IMR-90 (cell line): ENCODE data around the gene LRRC3C. TPM values are rescaled to one million over a fixed set of nuclear protein-coding genes. Genes with fewer than 3 reads are reported as not detected.

ENCODE experiments used
- ATAC-seq: fragments of 200-7000 bp; cut with Tn5 transposase; 2 replicates; pipeline ENCODE4 v1.9.1; 2020; ENCODE audit warnings: low read depth, mild to moderate bottlenecking, moderate library complexity
- BruUV-seq: library from RNA; stranded (reverse); fragments of 400-500 nt; replicated peaks from 2 replicates; lab custom pipeline; 2021; lab: Mats Ljungman, UMichigan
- CTCF ChIA-PET: fragments of 300-600 bp; formaldehyde crosslinking; extraction: SDS; loops from one replicate; lab custom pipeline; 2021; ENCODE audit warnings: antibody characterized with exemption; lab: Yijun Ruan, JAX
- POLR2A ChIA-PET: fragments of 300-600 bp; sonication (Branson Sonifier 250); formaldehyde crosslinking; loops from one replicate; lab custom pipeline; 2022; ENCODE audit warnings: antibody characterized with exemption; ENCODE audit not compliant: unreplicated experiment; lab: Charles Lee
- DNase-seq: peaks from one replicate; pipeline ENCODE4 v3.0.0; 2013
- H2AFZ ChIP-seq: replicated peaks from 2 replicates; pipeline ENCODE3; 2013; ENCODE audit warnings: low read length, mild to moderate bottlenecking; ENCODE audit not compliant: poor library complexity
- H2AK5ac ChIP-seq: 2 replicates; pipeline ENCODE4 v1.6.1; 2013; ENCODE audit warnings: low read depth, low read length, inconsistent platforms
- H2AK9ac ChIP-seq: replicated peaks from 2 replicates; pipeline ENCODE3; 2013; ENCODE audit warnings: mild to moderate bottlenecking, low read depth, low read length, moderate library complexity; ENCODE audit not compliant: poor library complexity
- H2BK120ac ChIP-seq: 2 replicates; pipeline ENCODE4 v1.6.1; 2013; ENCODE audit warnings: low read depth, low read length, inconsistent platforms
- H2BK15ac ChIP-seq: 3 replicates; pipeline ENCODE4 v1.6.1; 2013; ENCODE audit warnings: low read depth, low read length, inconsistent platforms
- H2BK20ac ChIP-seq: 2 replicates; pipeline ENCODE4 v1.6.1; 2013; ENCODE audit warnings: low read depth, mild to moderate bottlenecking, inconsistent platforms, low read length, moderate library complexity
- H2BK5ac ChIP-seq: 2 replicates; pipeline ENCODE4 v1.6.1; 2013; ENCODE audit warnings: mild to moderate bottlenecking, low read depth, low read length, inconsistent platforms; ENCODE audit not compliant: poor library complexity, severe bottlenecking
- H3K14ac ChIP-seq: replicated peaks from 2 replicates; pipeline ENCODE4 v1.6.1; 2013; ENCODE audit warnings: low read depth, low read length, inconsistent platforms
- H3K18ac ChIP-seq: 2 replicates; pipeline ENCODE4 v1.6.1; 2013; ENCODE audit warnings: low read depth, low read length, control low read depth
- H3K23ac ChIP-seq: 2 replicates; pipeline ENCODE4 v1.6.1; 2013; ENCODE audit warnings: low read depth, low read length, inconsistent platforms
- H3K27ac ChIP-seq: 2 replicates; pipeline ENCODE4 v1.5.1; 2013; ENCODE audit warnings: mild to moderate bottlenecking, control low read depth, low read length; ENCODE audit not compliant: insufficient read depth
- H3K27me3 ChIP-seq: 2 replicates; pipeline ENCODE4 v1.6.1; 2013; ENCODE audit warnings: low read length; ENCODE audit not compliant: control insufficient read depth, insufficient read depth
- H3K36me3 ChIP-seq: 2 replicates; pipeline ENCODE4 v1.6.1; 2013; ENCODE audit warnings: low read length, mixed read lengths; ENCODE audit not compliant: control insufficient read depth, insufficient read depth
- H3K4ac ChIP-seq: 2 replicates; pipeline ENCODE4 v1.6.1; 2013; ENCODE audit warnings: low read depth, low read length, inconsistent platforms
- H3K4me1 ChIP-seq: 2 replicates; pipeline ENCODE4 v1.6.1; 2013; ENCODE audit warnings: low read length, mixed read lengths; ENCODE audit not compliant: control insufficient read depth, insufficient read depth
- H3K4me2 ChIP-seq: 2 replicates; pipeline ENCODE4 v1.6.1; 2013; ENCODE audit warnings: low read depth, mild to moderate bottlenecking, control low read depth, low read length, moderate library complexity
- H3K4me3 ChIP-seq: 2 replicates; pipeline ENCODE4 v1.5.1; 2013; ENCODE audit warnings: low read depth, mild to moderate bottlenecking, control low read depth, low read length, moderate library complexity; ENCODE audit not compliant: insufficient read depth
- H3K56ac ChIP-seq: 2 replicates; pipeline ENCODE4 v1.6.1; 2013; ENCODE audit warnings: low read length, inconsistent platforms; ENCODE audit not compliant: insufficient read depth; ENCODE audit errors: extremely low read depth
- H3K79me1 ChIP-seq, 2 experiments: 2 replicates each; pipeline ENCODE4 v1.6.1; 2013; ENCODE audit warnings: low read length in 2 of 2, inconsistent platforms in 1 of 2, low read depth in 1 of 2
- H3K9ac ChIP-seq: 2 replicates; pipeline ENCODE4 v1.6.1; 2013; ENCODE audit warnings: low read depth, low read length, control low read depth
- H3K9me1 ChIP-seq: 2 replicates; pipeline ENCODE4 v1.6.1; 2013; ENCODE audit warnings: low read length, inconsistent platforms; ENCODE audit not compliant: insufficient read depth
- H3K9me3 ChIP-seq: 2 replicates; pipeline ENCODE4 v1.6.1; 2013; ENCODE audit warnings: low read length; ENCODE audit not compliant: control insufficient read depth, insufficient read depth
- H4K20me1 ChIP-seq: 2 replicates; pipeline ENCODE4 v1.6.1; 2013; ENCODE audit warnings: low read length, inconsistent platforms; ENCODE audit not compliant: insufficient read depth
- H4K5ac ChIP-seq: 2 replicates; pipeline ENCODE4 v1.6.1; 2013; ENCODE audit warnings: mild to moderate bottlenecking, low read depth, low read length, control low read depth
- H4K8ac ChIP-seq, 2 experiments: 2 replicates each; pipeline ENCODE4 v1.6.1; 2013; ENCODE audit warnings: low read depth in 2 of 2, low read length in 2 of 2, control low read depth in 1 of 2, inconsistent platforms in 1 of 2
- H4K91ac ChIP-seq: 2 replicates; pipeline ENCODE4 v1.6.1; 2013; ENCODE audit warnings: low read depth, low read length, inconsistent platforms; ENCODE audit not compliant: insufficient read depth
- CEBPB ChIP-seq: IDR thresholded peaks from 2 replicates; pipeline ENCODE4 v1.6.1; 2012; ENCODE audit warnings: low read depth, low read length, improper control_type of control experiment
- FOS ChIP-seq: fragments of 150-350 bp; IDR thresholded peaks from 2 replicates; pipeline ENCODE4 v1.6.1; 2016; ENCODE audit warnings: low read depth, low read length
- MAFK ChIP-seq: IDR thresholded peaks from 2 replicates; pipeline ENCODE4 v1.6.1; 2012; ENCODE audit warnings: low read depth, low read length, improper control_type of control experiment
- MXI1 ChIP-seq: IDR thresholded peaks from 2 replicates; pipeline ENCODE4 v1.6.1; 2012; ENCODE audit warnings: low read depth, mild to moderate bottlenecking, low read length, moderate library complexity, borderline replicate concordance
- WGBS, 2 experiments: methylation state at CpG; one replicate each; pipeline versions ENCODE4 v1.1.5 to v1.1.7; 2013; ENCODE audit warnings: missing lambda C conversion rate in 2 of 2; ENCODE audit not compliant: insufficient read length in 1 of 2; ENCODE audit errors: extremely low coverage in 2 of 2; 5-methylcytosine and 5-hydroxymethylcytosine counted together
- dilution Hi-C: fragments of 300-500 bp; cut with HindIII; formaldehyde crosslinking; loops from one replicate; pipeline ENCODE4 v1.14.3; 2018; ENCODE audit warnings: low sequenced_read_pairs; ENCODE audit not compliant: unreplicated experiment
- in situ Hi-C: fragments of 300-500 bp; cut with MboI; formaldehyde crosslinking; loops from 3 replicates; pipeline ENCODE4 v1.14.3; 2019; ENCODE audit warnings: low sequenced_read_pairs, inconsistent platforms, mixed read lengths
- intact Hi-C: fragments of 100-400 bp; cut with micrococcal nuclease; formaldehyde crosslinking; loops from 2 replicates; pipeline ENCODE4 v1.10.0; 2022
- polyA plus RNA-seq, 3 experiments: library from polyadenylated mRNA; depleted of rRNA; stranded (reverse); fragments of >200 nt; gene quantifications; 2 replicates each; pipeline ENCODE4 v1.2.3, GENCODE V29; 2012; ENCODE audit warnings: low replicate concordance in 1 of 3
- total RNA-seq: library from RNA; depleted of rRNA; stranded (reverse); fragments of >200 nt; gene quantifications from 2 replicates; pipeline ENCODE4 v1.2.3, GENCODE V29; 2012

LRRC3C gene
- total and polyA plus RNA-seq, 2 of the 4 experiments (the other 2 are of a cell fraction): not detected

DNA sequence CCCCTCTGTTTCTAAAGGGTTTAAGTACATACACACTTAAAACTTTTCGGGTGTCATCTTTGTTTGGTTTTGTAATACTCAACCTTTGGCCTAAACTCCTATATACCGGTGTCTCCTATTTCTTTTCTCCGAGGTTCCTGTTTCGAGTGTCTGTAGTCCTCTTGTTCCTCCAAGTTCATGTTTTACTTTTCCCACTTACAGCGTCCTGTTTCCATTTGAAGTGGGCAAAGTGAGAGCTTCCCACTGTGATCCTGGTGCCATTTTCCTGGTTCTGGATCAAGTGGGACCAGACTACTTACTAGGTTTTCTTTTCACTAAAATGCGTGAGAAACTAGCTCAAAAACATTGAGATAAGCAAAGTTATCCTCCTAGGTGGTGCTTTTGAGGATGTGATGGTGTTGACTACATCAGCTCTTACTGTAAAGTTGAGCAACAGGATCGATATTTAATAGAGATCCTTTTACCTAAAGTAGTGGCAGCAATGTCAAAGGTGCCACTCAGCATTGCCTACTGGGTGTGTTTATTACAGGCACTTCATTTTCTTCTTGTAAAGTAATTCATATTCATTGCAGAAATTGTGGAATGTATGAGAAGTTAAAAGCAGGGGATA is 54.3 kb downstream of the LRRC3C start:
- no peak for TF ChIP-seq MXI1
- no peak for TF ChIP-seq CEBPB
- no peak for TF ChIP-seq MAFK
- no peak for TF ChIP-seq FOS
- Histone ChIP-seq H3K18ac (no peak overlapping the region), H3K9me3 (no peaks in the 10 kb centered on the region), H2BK20ac (no peak overlapping the region), H3K79me1 (peaks cover 13 to 30% of the 10 kb centered on the region in 2 experiments), H3K4me1 (peaks cover 8% of the 10 kb centered on the region; the same call in 1 of the 2 replicates), H2BK120ac (no peak overlapping the region), H2AK5ac (no peak overlapping the region), H2AK9ac (no peak overlapping the region), H2AFZ (no peak overlapping the region), H4K20me1 (peaks cover 15% of the 10 kb centered on the region), H3K56ac (0 out of 2 replicates have a peak overlapping the region, but pooled peaks have one; percentile 32), H3K27ac (no peak overlapping the region), H4K8ac (no peak overlapping the region; a peak in 1 of 4 replicates), H2BK15ac (no peak overlapping the region), H3K23ac (peak overlapping the region; percentile 65; the same call in 1 of the 2 replicates), H3K9me1 (peaks cover 8% of the 10 kb centered on the region; the same call in 1 of the 2 replicates), H3K4me2 (peak overlapping the region; percentile 97), H3K14ac (peak overlapping the region; percentile 85), H4K91ac (no peak overlapping the region), H4K5ac (no peak overlapping the region), H3K4me3 (peak overlapping the region; percentile 80), H3K36me3 (peaks cover 24% of the 10 kb centered on the region), H2BK5ac (no peak overlapping the region), H3K9ac (peak overlapping the region; percentile 79), H3K27me3 (no peaks in the 10 kb centered on the region), H3K4ac (no peak overlapping the region)
- in situ Hi-C loops (no loop called here), intact Hi-C loops (loop anchor here (10.0 kb wide), 1 partner anchor 357 kb away; the partner anchor contains the start of gene PPP1R1B), dilution Hi-C loops (no loop called here)
- WGBS, 2 experiments: no CpG with 5 or more reads among the region's 7 CpGs
- ATAC-seq (no peak), DNase-seq (no peak)
- ChIA-PET POLR2A (no interaction called here), CTCF (no interaction called here)
- TSS peak; percentile 53 for BruUV-seq
